H1 (cell line): Measurements from ENCODE around the gene ATP1A1.

Experiments used
- CTCF ChIP-seq, 3 experiments: IDR thresholded peaks; 1 replicate in 2 of 3; 2 replicates in 1 of 3; pipeline versions ENCODE4 v1.5.1 to v1.6.1; 2011; ENCODE audit warnings: low read length in 3 of 3, mild to moderate bottlenecking in 3 of 3, inconsistent platforms in 2 of 3, low read depth in 1 of 3, moderate library complexity in 1 of 3; ENCODE audit not compliant: insufficient read depth in 1 of 3; ENCODE audit errors: control extremely low read depth in 1 of 3
- GABPA ChIP-seq: IDR thresholded peaks from 2 replicates; pipeline ENCODE4 v1.6.1; 2011; ENCODE audit warnings: mild to moderate bottlenecking, low read length, moderate library complexity, borderline replicate concordance; ENCODE audit not compliant: insufficient read depth
- GTF2F1 ChIP-seq: IDR thresholded peaks from 2 replicates; pipeline ENCODE4 v1.6.1; 2012; ENCODE audit warnings: low read depth, low read length, improper control_type of control experiment, borderline replicate concordance
- JUN ChIP-seq: IDR thresholded peaks from 2 replicates; pipeline ENCODE4 v1.6.1; 2011; ENCODE audit warnings: low read depth, mild to moderate bottlenecking, improper control_type of control experiment, low read length
- RNF2 ChIP-seq: fragments of 200-900, 300-1000 bp; sonication (generic); IDR thresholded peaks from 2 replicates; pipeline ENCODE4 v1.7.1; 2016; ENCODE audit warnings: borderline replicate concordance, low read depth, mild to moderate bottlenecking, antibody characterized with exemption, low read length; ENCODE audit not compliant: poor library complexity, severe bottlenecking; ENCODE audit errors: missing control alignments

GRCh38 chr1:116337398-116337797 is 35.6 kb upstream of the ATP1A1 start:
- TF ChIP-seq RNF2, result no peak
- TF ChIP-seq GABPA, result no peak
- TF ChIP-seq GTF2F1, result no peak
- TF ChIP-seq JUN, result no peak
- no peak for TF ChIP-seq CTCF (IDR thresholded peaks at IDR 0.05; ENCODE audit: control extremely low read depth in 1 of 3, insufficient read depth in 1 of 3, low read depth in 1 of 3, low read length in 3 of 3)
